ENCODE measurements around the gene LONRF3.

Gene LONRF3

GRCh38 chrX:119030990-119031389 lies 56.6 kb downstream of the LONRF3 start:
- TF ChIP-seq CTCF (conservative IDR thresholded peaks at IDR 0.05; ENCODE audit: low read depth), result no peak
- CTCF ChIA-PET, result no interaction called here
- no peak overlapping the region for H3K27ac ChIP-seq
- DNase-seq (ENCODE audit: low spot score), result no peak
- POLR2A ChIA-PET (ENCODE audit: low non-redundant PET), result no interaction called here

GRCh38 chrX:119036107-119037029 lies 62.0 kb downstream of the LONRF3 start:
- DNase-seq (ENCODE audit: low spot score), result no peak
- H3K27ac ChIP-seq, result no peak overlapping the region
- ChIA-PET CTCF (interaction anchor here (0.7 kb wide), 1 partner anchor 197 kb away, joined by 3 read pairs; no protein-coding TSS in a partner anchor), POLR2A (ENCODE audit: low non-redundant PET) (no interaction called here)
- TF ChIP-seq CTCF (conservative IDR thresholded peaks at IDR 0.05; ENCODE audit: low read depth), result no peak

GRCh38 chrX:119040432-119040831 lies 66.0 kb downstream of the LONRF3 start:
- DNase-seq (ENCODE audit: low spot score), result no peak
- CTCF ChIA-PET, result interaction anchor here (0.6 kb wide), 2 partner anchors 32 to 208 kb away, joined by 4 to 5 read pairs; no protein-coding TSS in a partner anchor
- POLR2A ChIA-PET (ENCODE audit: low non-redundant PET), result no interaction called here
- H3K27ac ChIP-seq, result no peak overlapping the region
- no peak for TF ChIP-seq CTCF (conservative IDR thresholded peaks at IDR 0.05; ENCODE audit: low read depth)

GRCh38 chrX:119041175-119041574 lies 66.8 kb downstream of the LONRF3 start:
- POLR2A ChIA-PET (ENCODE audit: low non-redundant PET), result no interaction called here

GRCh38 chrX:119042040-119042439 lies 67.6 kb downstream of the LONRF3 start:
- CTCF ChIA-PET, result no interaction called here
- no peak for DNase-seq (ENCODE audit: low spot score)
- POLR2A ChIA-PET (ENCODE audit: low non-redundant PET), result no interaction called here
- no peak for TF ChIP-seq CTCF (conservative IDR thresholded peaks at IDR 0.05; ENCODE audit: low read depth)
- H3K27ac ChIP-seq, result no peak overlapping the region

More at GRCh38 chrX:119041175-119041574, 66.8 kb downstream of the LONRF3 start:
- CTCF ChIA-PET, result no interaction called here
- peak; percentile 25 for DNase-seq (ENCODE audit: low spot score)
- TF ChIP-seq CTCF (conservative IDR thresholded peaks at IDR 0.05; ENCODE audit: low read depth), result no peak
- no peak overlapping the region for H3K27ac ChIP-seq

- no peak for TF ChIP-seq CTCF (conservative IDR thresholded peaks at IDR 0.05; ENCODE audit: low read depth)
- ChIA-PET CTCF (no interaction called here), POLR2A (ENCODE audit: low non-redundant PET) (no interaction called here)
- DNase-seq (ENCODE audit: low spot score), result no peak
- H3K27ac ChIP-seq, result no peak overlapping the region
Measured at GRCh38 chrX:119042996-119043395, 68.6 kb downstream of the LONRF3 start.
